NCI-H128 (cell line): Measurements from ENCODE around the gene SLC25A51.

ENCODE experiments used
- DNase-seq: peaks from one replicate; lab custom pipeline; 2025; ENCODE audit not compliant: unreplicated experiment; lab: John Stamatoyannopoulos, UW

Gene SLC25A51

GRCh38 chr9:37839496-37840461 is 64.1 kb downstream of the SLC25A51 start:
- no peak for DNase-seq
